ENCODE measurements around the gene PACS1.
"Not testable (repeated sequence)": the region's sequence is repeated elsewhere in the genome, so short reads cannot be mapped to it uniquely, and the experiment has no call there.

PACS1 gene

DNA sequence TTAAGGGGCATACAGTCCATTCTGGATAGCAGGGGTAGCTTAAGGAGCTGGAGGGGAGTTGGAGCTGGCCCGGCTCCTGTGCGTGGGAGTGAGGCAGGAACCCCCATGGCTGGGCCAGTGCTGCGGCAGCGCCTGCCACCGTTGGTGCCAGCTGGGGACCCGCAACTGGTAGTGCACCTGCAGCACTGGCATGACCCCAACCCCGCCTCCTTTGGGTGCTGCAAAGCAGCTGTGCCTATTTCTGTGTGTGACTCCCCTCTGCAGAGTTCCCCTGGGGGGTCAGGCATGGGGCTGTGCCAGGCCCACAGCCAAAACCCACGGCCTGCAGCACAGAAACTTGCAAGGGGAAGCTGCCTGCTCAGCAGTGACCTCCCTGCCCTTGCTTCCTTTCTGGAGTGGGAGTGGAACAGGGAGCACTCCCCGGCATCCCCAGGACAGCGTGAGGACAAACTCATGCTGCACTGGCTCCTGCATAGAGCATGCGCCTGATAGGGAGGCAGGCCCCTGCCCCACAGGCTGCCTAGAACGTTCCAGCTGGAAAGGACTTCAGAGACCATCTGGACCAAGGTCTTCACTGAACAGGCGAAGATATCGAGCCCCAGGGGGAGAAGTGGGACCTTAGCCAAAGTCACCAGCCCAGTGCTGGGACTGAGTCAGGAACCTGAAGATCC, 172.2 kb downstream of the PACS1 start:
- in situ Hi-C loops (cut with MboI; ENCODE audit: low sequenced_read_pairs) = no loop called here

DNA sequence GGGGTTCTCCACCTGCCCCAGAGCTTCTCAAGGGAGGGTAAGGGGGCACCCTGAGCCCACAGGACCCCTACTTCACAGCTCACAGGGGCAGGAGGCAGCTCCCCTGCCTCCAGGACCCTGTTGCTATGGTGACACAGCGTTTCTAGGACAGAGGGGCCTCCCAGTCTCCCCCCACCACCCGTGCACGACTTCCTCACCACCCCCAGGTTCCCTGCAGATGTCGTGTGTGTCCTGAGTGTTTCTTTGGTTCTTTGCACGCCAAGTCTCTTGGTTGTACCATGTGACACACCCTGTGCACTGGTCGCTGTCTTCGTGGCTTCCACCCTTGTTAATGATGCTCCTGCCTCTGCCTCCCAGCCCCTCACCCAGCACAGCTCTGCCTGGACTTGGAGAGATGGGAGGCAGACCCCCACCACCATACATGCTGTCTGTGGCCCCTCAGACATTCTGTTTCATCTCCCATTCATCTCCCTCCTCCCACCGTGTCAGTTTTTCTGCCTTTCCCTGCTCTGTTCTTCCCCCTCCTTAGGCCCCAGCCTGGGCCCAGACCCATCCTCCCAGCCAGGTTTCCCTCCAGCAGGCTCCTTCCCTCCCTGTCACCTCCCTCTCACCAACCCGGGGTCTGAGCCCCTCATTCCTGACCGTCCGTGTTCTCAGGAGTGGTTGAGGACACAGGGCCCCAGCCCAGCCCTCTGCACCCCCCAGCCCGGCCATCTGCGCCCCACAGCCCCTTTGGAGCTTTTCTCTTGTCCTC, 173.9 kb downstream of the PACS1 start:
- in situ Hi-C loops (cut with MboI; ENCODE audit: low sequenced_read_pairs) = no loop called here

DNA sequence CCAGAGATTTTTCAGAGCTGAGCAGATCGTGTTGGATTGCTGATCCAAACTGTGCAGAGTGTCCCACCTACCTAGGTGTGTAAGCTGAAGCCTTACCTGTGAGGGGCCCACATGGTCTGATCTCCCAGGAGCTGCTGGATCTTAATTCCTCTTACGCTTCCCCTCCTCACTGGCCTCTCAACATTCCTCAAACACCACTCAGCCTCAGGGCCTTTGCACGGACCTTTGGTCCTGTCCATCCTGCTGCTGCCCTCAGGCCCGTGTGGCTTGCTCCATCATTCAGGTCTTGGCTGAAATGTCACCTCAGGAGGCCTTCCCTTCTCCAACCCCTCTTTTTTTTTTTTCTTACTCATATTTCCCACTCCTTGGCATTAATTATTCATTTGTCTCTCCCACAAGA, 177.2 kb downstream of the PACS1 start:
- in situ Hi-C loops (cut with MboI; ENCODE audit: low sequenced_read_pairs) = no loop called here

DNA sequence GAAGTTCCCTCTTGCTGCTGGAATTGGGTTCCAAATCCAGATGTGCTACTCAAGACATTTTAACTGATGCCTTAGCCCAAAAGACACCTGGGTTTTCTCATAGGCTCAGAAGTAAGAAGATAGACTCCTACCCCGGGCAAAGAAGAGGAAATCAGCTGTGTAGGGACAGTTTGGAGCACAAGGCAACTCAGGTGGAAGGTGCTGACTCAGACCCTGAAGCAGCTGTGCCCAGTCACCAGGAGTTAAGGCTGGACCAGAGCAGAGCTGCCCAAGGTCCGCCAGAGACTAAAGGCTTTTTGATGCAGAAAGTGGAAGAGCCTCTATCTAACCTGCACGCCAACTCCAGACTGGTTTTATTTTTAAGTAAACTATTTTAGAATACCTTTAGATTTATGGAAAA, 177.7 kb downstream of the PACS1 start:
- in situ Hi-C loops (cut with MboI; ENCODE audit: low sequenced_read_pairs) = no loop called here

DNA sequence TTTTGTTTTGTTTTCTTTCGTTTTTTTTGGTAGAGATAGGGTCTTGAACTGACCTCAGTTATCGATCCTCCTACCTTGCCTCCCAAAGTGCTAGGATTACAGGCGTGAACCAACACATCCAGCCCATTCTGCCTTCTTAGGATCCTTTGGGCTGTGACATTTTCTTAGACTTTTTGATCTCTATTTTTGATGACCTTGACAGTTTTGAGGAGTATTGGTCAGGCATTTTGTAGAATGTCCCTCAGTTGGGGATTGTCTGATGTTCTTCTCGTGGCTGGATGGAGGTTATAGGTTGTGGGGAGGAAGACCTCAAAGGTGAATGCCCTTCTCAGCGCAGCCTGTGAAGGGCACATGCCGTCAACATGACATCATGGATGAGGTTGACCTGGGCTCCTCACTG, 178.8 kb downstream of the PACS1 start:
- in situ Hi-C loops (cut with MboI; ENCODE audit: low sequenced_read_pairs) = no loop called here

DNA sequence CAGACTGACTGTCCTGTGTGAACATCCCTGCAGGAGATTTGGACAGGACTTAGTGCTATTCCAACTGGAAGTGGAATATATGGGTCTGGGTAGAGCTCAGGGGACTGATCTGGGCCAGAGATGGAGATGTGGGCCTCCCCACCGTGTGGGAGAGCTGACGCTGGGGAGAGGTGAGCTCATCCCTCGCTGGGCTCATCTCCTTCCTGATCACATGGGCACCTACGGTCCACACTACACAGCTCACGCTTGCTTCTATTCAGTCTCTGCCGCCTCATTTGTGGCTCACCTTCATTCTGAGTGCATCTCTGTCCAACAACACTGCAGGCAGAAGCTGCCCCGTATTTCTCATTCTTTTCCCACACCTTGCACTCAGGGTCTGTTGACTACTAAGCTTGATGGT, 181.7 kb downstream of the PACS1 start:
- in situ Hi-C loops (cut with MboI; ENCODE audit: low sequenced_read_pairs) = no loop called here

DNA sequence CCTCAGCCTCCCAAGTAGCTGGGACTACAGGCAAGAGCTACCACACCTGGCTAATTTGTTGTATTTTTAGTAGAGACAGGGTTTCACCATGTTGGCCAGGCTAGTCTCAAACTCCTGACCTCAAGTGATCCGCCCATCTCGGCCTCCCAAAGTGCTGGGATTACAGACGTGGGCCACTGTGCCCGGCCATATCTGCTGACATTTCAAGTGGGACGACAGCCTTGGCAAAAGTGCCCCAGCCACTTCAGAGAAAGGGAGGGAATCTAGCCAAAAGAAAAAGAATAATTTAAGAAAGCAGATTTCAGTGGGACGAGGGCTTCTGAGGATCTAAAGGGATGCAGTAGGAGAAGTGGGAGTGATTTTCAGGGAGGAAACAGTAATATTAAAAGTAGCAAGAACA, 183.0 kb downstream of the PACS1 start:
- in situ Hi-C loops (cut with MboI; ENCODE audit: low sequenced_read_pairs) = not testable (repeated sequence)

DNA sequence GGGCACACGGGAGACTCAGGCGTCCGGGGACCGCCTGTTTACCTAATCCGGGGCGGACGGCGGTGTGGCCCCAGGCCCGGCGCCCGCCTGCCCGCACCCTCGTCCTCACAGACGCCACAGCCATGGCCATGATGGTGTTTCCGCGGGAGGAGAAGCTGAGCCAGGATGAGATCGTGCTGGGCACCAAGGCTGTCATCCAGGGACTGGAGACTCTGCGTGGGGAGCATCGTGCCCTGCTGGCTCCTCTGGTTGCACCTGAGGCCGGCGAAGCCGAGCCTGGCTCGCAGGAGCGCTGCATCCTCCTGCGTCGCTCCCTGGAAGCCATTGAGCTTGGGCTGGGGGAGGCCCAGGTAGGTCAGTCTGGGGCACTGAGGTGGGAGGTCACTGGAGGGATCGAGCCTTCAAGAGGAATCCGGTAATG, 188.4 kb downstream of the PACS1 start:
- in situ Hi-C loops (cut with MboI; ENCODE audit: low sequenced_read_pairs) = no loop called here

DNA sequence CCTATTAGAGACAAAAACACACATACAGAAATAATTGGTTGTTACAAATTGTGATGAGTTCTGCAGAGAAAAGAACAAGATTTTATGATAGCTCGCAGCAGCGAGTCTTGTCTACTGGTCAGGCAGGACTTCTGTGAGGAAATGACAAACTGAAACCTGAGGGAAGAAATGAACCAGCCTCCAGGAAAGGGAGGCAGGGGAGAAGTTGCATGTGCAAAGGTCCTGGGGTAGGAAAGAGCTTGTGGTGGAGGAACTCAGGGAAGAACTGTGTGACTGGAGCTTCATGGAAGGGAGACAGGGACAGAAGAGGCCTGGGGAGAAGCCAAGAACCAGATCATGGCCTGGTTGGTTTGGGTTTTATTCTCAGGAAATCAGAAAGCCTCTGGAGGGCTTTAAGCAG, 189.2 kb downstream of the PACS1 start:
- in situ Hi-C loops (cut with MboI; ENCODE audit: low sequenced_read_pairs) = no loop called here

DNA sequence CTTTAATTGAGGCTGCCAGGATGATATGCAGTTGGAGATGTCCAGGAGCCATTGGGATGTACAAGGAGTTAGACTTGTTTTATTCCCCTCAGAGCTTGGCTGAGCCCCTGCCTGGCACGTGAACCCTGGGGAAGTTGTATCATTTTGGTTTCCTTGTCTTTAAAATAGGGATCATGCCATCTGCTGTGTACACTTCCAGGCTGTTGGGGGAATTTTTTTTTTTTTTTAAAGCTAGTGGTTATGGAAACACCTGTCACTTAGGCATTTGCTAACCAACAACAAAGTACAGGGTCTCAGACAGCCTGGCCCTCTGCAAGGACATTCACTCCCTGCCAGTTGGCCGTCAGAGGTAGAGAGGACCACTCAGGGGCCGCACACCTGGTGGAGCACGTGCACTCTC, 189.9 kb downstream of the PACS1 start:
- in situ Hi-C loops (cut with MboI; ENCODE audit: low sequenced_read_pairs) = no loop called here

DNA sequence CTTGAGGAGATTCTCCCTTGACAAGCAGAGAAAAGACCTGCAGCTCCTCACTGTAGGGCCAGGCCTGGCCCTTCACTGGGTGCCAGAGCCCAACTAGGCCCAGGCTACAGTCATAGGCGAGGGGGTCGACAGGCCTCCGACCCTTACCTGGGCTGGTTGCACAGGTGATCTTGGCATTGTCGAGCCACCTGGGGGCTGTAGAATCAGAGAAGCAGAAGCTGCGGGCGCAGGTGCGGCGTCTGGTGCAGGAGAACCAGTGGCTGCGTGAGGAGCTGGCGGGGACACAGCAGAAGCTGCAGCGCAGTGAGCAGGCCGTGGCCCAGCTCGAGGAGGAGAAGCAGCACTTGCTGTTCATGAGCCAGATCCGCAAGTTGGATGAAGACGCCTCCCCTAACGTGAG, 191.5 kb downstream of the PACS1 start:
- in situ Hi-C loops (cut with MboI; ENCODE audit: low sequenced_read_pairs) = no loop called here

DNA sequence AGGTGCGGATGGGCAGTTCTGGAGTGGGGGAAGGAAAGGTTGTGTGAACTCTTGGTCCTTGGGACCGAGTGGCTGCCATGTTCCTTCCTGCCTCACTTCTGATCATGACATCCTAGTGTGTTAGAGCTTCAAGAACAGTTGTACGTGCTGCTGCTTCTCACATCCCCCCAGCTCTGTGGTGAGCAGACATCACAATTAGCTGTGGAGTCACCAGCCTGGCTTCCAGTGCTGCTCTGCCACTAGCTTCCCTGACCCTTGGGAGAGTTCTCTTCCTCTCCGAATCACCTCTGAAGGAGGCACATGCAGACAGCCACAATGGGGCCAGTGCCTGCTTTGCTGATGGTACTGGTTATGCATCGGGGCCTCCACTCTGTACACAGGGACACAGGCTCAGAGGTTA, 192.1 kb downstream of the PACS1 start:
- in situ Hi-C loops (cut with MboI; ENCODE audit: low sequenced_read_pairs) = no loop called here

DNA sequence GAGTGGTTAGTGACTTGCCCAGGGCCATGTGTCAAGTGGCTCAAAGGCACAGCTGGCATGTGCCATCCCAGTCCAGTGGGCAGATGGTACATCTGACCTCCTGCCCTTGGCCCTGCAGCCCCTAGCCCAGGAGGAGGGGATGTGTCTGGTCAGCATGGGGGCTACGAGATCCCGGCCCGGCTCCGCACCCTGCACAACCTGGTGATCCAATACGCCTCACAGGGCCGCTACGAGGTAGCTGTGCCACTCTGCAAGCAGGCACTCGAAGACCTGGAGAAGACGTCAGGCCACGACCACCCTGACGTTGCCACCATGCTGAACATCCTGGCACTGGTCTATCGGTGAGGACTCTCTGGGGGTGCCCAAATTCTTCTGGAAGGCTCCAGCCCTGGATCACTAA, 192.6 kb downstream of the PACS1 start:
- in situ Hi-C loops (cut with MboI; ENCODE audit: low sequenced_read_pairs) = no loop called here

DNA sequence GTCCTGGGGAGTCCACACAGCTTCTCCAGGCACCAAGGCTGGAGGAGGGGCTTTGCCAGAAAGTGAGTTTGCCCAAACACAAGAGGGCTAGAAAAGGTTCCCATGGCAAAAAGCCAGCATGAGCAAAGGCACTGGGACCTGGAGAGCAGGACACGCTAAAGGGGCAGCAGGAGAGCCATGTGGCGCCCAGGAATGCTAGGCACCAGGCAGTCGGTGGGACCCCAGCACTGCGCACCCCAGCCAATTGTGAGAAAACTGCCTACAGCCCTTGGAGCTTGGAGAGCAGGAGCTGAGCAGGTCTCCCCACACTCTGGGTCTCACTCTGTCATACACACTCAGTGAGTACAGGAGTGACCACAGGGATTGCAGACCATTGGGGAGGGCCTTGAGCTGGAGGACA, 193.2 kb downstream of the PACS1 start:
- in situ Hi-C loops (cut with MboI; ENCODE audit: low sequenced_read_pairs) = no loop called here

DNA sequence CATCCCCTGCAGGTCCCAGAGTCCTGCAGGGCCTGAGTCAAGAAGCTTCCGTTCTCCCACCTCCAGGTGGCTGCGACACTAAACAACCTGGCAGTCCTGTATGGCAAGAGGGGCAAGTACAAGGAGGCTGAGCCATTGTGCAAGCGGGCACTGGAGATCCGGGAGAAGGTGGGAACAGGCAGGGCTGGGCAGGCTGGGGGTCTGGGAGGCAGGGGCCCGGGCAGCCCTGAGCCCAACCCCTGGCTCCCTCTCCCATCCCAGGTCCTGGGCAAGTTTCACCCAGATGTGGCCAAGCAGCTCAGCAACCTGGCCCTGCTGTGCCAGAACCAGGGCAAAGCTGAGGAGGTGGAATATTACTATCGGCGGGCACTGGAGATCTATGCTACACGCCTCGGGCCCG, 193.7 kb downstream of the PACS1 start:
- in situ Hi-C loops (cut with MboI; ENCODE audit: low sequenced_read_pairs) = no loop called here

DNA sequence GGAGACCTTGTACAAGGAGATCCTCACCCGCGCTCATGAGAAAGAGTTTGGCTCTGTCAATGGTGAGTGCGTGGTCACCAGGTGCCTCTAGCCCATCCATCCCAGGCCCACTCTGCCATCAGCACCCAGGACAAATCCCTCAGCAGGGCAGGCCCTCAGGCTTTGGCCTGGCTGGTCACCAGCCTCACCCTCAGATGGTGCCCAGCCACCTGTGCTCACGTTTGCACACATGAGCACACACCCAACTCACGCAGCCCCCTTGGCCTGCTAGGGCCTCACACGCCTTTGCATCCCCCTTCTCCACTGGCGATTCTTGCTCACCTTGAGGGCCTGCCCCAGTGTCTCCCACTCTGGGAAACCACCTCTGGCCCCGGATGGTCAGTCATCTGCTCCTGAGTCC, 194.3 kb downstream of the PACS1 start:
- in situ Hi-C loops (cut with MboI; ENCODE audit: low sequenced_read_pairs) = no loop called here

DNA sequence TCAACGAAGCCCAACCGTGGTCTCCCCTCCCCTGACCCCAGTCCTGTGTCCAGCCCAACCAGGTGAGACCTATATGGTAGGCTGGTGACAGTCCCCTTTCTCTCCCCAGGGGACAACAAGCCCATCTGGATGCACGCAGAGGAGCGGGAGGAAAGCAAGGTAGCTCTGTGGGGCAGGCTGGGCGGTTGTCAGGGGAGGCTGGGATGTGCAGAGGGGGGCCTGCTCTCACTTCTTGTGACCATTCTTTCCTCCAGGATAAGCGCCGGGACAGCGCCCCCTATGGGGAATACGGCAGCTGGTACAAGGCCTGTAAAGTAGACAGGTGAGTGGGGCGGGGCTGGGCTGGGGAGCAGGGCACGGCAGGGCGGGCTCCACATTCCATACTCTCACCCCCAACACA, 194.8 kb downstream of the PACS1 start:
- in situ Hi-C loops (cut with MboI; ENCODE audit: low sequenced_read_pairs) = no loop called here

DNA sequence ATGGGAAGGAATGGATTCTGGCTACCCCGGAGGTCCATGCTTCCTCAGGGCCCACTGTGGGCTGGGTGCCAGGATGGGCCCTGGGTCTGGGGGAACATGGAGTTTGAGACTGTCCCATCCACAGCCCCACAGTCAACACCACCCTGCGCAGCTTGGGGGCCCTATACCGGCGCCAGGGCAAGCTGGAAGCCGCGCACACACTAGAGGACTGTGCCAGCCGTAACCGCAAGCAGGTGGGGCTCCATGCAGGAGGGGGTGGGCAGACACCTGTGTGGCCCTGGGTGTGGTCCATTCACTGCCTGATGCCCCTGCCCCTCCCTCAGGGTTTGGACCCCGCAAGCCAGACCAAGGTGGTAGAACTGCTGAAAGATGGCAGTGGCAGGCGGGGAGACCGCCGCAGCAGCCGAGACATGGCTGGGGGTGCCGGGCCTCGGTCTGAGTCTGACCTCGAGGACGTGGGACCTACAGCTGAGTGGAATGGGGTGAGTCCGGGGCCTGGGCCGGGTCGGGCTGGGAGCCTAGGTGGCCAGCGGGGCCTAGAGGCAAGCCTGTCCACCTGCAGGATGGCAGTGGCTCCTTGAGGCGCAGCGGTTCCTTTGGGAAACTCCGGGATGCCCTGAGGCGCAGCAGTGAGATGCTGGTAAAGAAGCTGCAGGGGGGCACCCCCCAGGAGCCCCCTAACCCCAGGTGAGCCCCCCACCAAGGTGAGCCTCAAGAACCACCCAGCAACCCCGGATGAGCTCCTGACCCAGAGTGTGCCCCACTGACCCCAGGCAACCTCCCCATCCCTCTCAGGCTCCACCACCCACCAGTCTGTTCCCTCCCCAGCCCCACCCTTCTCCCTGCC, 195.7 kb downstream of the PACS1 start:
- in situ Hi-C loops (cut with MboI; ENCODE audit: low sequenced_read_pairs) = no loop called here

DNA sequence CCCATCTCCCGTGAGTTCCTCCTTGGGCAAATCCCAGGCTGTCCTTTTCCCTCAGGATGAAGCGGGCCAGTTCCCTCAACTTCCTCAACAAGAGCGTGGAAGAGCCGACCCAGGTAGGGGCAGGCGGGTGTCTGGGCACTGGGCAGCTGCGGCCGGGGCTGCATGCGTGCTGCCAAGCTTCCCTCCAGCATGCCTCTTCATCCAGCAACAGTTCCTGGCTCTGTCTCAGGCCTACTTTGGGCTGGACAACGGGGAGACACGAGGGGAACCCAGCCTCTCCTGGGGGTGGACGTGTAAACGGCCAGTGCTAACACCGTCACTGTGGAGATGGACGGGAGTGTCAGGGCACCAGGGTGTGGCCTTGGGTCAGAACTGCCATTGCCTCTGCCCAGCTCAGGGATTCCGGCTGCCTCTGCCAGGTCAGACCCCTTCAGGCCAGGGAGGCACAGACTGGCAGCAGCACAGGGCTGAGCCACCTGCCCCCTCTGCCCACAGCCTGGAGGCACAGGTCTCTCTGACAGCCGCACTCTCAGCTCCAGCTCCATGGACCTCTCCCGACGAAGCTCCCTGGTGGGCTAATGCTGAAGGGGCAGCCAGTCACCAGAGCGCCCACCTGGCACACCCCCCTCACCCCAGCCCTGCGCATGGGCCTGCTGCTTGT, 196.4 kb downstream of the PACS1 start:
- in situ Hi-C loops (cut with MboI; ENCODE audit: low sequenced_read_pairs) = no loop called here

DNA sequence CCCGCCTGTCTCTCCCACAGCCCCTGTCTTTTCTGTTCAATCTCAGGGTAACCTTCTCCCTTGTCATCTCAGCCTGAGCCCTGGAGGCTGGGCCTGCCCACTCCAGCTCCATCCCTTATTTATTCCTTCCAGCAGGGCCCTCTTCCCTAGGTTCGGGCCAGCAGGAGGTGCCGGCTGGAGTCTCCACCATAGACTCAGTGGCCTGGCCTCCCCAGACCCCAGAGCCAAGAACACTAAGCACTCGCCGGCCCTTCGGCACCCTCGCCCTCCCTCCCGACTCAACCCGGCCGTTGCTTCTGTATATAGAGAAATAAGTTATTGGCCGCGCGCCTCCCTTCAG, 196.9 kb downstream of the PACS1 start:
- in situ Hi-C loops (cut with MboI; ENCODE audit: low sequenced_read_pairs) = no loop called here
